GM18858 (cell line): Measurements from ENCODE around the gene STOX2.

Experiments
- ATAC-seq: cut with Tn5 transposase; IDR thresholded peaks from one replicate; pipeline ENCODE4 v1.9.1; 2021; ENCODE audit not compliant: unreplicated experiment

The STOX2 gene

DNA sequence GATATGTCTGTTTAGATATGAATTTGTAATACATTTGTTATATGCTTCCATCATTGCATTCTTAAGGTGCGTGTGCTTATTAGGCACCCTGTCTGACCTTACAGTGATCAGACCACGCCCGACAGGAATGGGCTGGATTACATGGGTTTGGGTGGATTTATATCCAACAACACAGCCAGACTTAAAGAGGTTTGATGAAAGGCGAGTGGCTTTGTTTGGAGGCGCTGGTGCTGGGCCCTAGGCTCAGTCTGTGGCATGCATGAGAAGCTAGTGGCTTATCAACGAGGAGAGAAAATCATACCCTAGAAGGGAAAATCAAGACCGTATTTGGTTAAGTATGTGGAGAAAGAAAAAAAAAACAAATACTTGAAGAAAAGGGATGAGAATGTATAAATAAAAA, 80.7 kb downstream of the STOX2 start:
- no peak for ATAC-seq

DNA sequence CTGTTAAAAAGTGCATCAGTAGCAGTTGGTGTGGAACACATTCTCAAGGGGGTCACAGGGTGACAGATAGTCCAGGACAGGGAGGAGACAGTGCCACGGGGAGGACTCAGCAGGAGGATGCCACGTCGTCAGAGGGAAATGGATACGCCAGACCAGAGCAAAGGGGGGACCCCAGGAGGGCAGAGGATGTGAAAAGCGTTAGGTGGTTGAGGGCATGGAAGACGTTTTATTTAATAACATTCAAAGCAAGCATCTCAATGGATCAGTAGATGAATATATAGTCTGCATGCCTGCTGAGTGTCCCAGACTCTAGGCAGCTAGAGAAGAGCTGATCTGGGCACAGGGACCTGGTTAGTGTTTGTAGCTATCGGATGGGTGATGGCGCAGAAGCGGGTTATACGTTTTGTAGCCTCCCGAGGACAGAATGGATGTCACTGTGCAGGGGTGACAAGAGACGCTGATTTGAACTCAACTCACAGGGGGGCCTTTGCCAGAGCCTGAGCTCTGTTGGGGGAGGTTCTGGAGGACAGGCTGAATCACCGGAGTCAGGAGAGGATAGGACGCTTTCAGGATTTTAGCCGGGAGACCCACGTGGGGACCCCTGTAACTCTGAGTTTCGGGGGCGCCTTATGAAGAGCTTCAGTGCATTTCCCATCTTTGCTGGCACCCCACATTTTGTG, 81.3 kb downstream of the STOX2 start:
- no peak for ATAC-seq

DNA sequence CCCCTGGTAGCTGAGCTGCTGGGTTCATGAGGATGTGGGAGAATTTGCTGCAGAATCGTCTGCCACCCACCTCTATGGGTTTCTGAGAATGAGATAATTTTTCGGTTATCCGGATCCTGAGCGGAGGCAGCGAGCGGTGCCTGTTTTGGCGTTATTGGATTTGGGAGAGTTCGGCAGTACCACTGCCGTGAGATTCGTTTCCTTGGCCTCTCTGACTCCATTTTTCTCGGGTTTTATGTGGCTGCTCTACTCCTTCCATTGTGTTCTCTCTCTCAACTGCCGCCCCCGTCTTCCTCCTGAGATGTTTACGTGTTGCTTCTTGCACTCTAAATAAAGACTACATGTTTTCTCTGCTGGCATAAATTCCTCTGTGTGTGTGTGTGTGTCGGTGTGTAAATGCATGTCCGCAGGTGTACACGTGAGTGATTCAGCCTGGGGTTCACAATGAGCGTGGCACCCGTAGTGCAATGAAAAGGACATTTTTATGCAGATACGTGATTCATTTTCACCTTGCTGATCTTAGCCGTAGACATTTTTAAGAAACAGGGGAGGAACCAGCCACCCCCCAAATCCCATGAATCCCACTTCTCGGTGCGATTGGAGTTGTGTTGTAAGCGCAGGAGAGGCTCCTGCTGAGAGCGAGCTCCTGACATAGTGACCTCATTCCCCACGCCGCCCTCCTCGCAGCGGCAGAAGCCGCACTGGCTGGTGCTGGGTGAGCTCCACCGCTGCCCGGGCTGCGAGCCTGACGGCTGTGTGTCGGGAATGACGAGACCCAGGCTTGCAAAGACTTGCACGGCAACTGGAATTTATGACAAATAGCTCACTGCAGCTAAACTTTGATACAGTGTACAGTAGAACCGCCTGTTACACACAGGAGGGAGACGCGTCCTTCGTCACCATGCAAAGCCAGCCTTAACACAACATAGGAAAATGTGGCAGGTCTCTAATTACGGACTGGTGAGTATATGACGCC, 82.2 kb downstream of the STOX2 start:
- ATAC-seq: no peak

DNA sequence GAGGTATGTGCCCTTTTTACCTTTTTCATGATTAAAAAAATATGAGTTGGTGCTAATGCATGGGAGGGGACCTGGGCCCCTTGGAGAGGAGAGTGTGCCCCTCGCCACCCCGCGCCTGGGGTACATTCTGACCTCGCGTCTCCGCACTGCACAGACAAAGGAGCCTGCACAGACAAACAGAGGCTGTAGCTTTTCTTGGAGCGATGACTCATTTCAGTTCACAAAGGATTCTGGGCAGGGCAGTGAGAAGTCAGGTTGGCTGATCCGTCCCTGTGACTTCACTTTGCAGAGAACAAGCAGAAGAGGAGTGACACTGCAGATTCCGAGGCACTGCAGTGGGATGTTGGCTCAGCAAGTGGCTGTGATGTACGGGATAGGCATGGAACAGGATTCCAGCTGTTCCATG, 82.9 kb downstream of the STOX2 start:
- no peak for ATAC-seq

GRCh38 chr4:183988874-183989273, 83.8 kb downstream of the STOX2 start:
- ATAC-seq: no peak

DNA sequence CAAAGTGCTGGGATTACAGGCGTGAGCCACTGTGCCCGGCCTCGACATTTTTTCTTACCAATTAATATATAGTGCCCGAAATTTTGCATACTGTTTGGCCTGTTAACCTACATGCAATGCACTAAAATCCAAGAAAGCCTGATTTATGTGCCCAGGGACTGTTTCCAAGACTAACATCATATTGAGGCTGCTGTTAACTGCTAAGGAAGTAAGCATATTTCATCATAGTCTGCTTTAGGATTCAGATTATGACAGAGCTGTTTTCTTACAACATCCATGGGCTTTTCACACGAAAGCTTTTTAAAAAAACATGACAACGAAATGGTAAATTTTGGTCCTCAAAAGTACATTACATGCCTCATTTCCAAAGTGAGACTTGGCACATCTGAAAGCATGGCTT, 84.4 kb downstream of the STOX2 start:
- no peak for ATAC-seq

- ATAC-seq: no peak
These were observed 84.8 kb downstream of the STOX2 start for GRCh38 chr4:183989931-183990330.

DNA sequence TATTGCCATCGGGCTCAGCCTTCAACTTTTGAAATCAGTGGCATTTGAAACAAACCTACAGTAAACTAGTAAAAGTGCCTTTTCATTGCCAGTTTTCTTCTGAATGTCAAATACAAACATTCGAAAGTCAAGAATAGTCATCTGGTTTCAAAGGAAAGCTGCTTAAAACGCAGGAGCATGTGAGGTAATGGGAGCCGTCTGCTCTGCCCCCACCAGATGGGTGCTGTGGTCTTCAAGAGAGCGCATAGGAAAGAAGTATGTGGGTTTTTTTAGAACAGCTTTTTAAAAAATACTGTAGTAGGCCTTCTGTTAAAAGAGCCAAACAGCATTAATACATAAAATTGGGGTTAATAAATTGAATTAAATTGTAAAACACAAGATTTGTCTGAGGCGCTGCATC, 88.6 kb downstream of the STOX2 start:
- no peak for ATAC-seq

DNA sequence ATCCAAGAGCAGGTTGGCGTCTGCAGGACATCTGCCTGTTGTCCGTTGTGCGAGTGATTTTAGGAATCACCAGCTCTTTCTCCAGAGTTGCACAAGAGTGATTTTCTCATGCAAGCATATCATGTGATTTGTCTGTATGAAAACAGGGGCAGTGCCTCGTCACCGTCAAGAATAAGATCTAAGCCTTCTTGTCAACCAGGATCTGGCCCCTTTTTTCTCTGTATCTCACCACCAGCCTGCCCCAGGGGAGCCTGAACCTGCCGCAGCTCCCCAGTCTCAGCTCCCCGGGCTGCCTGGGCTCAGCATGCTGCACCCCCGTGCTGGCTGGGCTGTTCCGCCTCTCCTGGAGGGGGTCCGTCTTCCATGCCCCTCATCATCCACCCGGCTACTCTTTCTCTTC, 90.5 kb downstream of the STOX2 start:
- no peak for ATAC-seq

- ATAC-seq: no peak
These were observed 91.8 kb downstream of the STOX2 start for GRCh38 chr4:183996868-183997267.

DNA sequence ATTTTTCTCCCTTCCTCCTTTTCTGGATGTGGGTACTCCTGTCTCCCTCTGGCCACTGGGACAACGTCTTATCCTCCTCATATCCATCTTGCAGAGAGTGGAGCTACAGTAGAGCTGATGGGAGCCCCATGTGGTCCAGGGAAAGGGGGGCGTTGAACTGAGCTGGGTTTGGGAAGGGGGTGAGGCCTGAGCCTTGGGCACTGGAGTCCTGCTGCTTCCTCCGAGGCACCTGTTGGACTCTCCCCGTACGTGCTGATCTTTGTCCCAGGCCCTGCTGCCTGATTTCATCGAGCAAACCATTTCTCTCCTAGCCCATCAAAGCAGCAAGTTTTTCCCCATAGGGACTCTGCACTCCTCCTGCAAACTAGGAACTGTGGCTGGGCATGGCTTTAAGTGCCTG, 94.3 kb downstream of the STOX2 start:
- no peak for ATAC-seq

- no peak for ATAC-seq
These were observed 95.6 kb downstream of the STOX2 start for GRCh38 chr4:184000457-184001396.

- no peak for ATAC-seq
These were observed 98.3 kb downstream of the STOX2 start for GRCh38 chr4:184003433-184003832.

DNA sequence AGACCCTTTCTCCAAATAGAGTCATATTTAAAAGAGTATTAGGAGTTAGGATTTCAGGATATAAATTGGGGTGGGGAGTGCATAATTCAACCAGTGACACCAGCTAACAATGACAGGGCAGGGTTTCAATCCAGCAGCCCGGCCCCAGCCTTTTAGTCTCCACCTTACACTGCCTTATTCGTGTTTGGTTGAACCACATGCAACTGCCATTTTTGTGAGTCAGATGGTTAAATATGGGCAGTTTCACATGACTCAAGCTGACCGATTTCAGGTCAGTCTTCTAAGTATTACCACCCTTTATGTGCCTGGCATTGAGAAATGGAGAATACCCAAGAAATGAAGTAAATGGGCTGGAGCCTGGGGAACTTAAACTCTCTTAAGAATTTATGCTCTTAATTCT, 102.8 kb downstream of the STOX2 start:
- no peak for ATAC-seq

GRCh38 chr4:184010696-184011095, 105.6 kb downstream of the STOX2 start:
- ATAC-seq: no peak

DNA sequence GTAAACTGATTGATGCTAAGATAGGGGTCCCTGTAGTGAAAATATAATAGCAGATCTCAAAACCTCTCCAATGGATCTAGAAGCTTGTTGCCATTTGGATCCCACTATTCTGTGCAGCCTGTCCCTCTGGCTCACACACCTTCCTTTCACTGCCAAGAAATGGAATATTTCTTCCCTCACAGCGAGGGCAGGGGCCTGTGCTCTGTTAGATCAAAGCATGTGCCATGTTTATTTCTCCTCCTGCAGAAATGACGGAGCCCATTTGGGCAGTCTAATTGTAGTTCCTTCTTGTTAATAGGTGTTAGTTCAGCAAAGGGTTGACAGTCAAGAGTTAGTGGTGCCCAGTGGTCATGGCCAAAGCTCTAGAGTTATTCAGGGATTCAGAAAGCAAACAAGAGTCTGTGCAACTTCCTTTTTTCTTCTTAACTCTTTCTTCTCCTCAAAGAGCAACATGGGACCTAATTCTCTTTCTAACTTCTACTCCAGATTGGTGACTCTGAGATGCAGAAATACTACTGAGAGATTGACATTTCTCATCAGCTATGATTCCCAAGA, 106.8 kb downstream of the STOX2 start:
- ATAC-seq: no peak

GRCh38 chr4:184012937-184013336, 107.8 kb downstream of the STOX2 start:
- no peak for ATAC-seq

DNA sequence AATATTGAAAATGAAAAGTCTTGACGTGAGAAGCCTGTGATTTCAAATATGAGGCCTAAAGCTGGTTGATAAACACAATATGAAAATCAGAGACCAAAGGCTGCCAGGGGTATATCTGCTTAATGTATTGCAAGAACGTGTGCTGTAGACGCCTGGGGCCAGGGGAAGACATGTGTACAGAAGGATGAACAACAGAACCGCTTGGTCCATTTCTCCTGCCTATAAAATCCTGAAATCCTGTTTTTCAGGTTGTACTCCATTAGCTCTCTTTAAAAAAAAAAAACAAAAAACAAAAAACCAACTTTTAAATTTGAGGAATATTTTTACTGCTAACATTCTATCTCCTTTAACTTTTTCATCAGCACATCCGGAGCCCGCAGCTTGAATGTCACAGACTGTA, 109.2 kb downstream of the STOX2 start:
- ATAC-seq: no peak

- no peak for ATAC-seq
These were observed 111.9 kb downstream of the STOX2 start for GRCh38 chr4:184016759-184017668.

- ATAC-seq: no peak
These were observed 114.0 kb downstream of the STOX2 start for GRCh38 chr4:184019076-184019475.
